Astrocyte of the spinal cord (primary cell): ENCODE results near the gene SERTAD2.

ENCODE experiments used
- DNase-seq: peaks from one replicate; pipeline ENCODE4 v3.0.0; 2011; ENCODE audit warnings: low read depth, low spot score
- H3K4me3 ChIP-seq: 2 replicates; pipeline ENCODE4 v1.5.1; 2011; ENCODE audit warnings: low read depth, mild to moderate bottlenecking, low read length, moderate library complexity
- in situ Hi-C: cut with HindIII; loops from 2 replicates; pipeline ENCODE4 v1.10.0; 2017; ENCODE audit warnings: low sequenced_read_pairs
- TF ChIP-seq, protein P1 (sequence below): IDR thresholded peaks from 2 replicates; pipeline ENCODE4 v1.5.1; 2012; ENCODE audit warnings: low read depth, mild to moderate bottlenecking, low read length, inconsistent platforms

Gene SERTAD2

DNA sequence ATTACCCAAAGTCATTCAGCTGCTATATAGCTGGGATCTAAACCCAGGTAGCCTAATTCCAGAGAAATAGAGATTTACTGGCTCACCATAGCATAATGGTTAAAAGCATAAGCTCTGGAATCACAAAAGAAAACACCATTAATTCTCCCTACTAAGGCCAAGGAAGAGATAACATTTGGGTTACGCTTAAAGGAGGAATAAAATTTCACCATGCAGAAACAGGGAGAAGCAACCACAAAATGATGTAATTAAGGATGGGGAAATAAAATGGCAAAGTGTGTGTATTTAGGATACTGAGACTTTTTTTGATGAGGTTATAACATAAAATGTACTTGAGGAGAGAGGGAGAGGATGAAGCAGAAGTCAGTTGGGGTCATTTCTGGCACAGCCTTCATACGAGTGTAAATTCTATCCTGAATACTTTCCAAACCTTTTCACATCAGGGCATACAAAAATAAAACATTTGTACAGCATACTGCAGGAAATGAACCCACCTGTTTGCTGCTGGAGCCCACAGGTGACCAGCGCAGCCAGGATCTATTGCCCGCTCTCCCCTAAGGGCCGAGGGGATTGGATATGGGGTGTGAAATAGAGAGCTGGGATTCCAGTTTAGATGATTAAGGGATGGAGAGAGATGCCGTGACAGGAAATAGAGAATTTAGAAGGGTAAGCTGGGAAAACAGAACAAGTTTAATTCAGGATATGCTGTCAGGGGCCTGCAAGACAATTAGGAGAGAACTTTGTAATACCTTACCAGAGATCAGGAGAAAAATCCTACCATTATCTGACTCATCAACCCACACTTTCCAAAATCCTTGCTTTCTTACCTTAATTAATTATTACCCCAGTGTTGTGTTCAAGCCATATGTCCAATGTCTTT, 43.8 kb upstream of the SERTAD2 start:
- TF ChIP-seq, protein P1, sequence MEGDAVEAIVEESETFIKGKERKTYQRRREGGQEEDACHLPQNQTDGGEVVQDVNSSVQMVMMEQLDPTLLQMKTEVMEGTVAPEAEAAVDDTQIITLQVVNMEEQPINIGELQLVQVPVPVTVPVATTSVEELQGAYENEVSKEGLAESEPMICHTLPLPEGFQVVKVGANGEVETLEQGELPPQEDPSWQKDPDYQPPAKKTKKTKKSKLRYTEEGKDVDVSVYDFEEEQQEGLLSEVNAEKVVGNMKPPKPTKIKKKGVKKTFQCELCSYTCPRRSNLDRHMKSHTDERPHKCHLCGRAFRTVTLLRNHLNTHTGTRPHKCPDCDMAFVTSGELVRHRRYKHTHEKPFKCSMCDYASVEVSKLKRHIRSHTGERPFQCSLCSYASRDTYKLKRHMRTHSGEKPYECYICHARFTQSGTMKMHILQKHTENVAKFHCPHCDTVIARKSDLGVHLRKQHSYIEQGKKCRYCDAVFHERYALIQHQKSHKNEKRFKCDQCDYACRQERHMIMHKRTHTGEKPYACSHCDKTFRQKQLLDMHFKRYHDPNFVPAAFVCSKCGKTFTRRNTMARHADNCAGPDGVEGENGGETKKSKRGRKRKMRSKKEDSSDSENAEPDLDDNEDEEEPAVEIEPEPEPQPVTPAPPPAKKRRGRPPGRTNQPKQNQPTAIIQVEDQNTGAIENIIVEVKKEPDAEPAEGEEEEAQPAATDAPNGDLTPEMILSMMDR: no peak
- no peak overlapping the region for H3K4me3 ChIP-seq
- in situ Hi-C loops: no loop called here
- DNase-seq: peak; percentile 45

DNA sequence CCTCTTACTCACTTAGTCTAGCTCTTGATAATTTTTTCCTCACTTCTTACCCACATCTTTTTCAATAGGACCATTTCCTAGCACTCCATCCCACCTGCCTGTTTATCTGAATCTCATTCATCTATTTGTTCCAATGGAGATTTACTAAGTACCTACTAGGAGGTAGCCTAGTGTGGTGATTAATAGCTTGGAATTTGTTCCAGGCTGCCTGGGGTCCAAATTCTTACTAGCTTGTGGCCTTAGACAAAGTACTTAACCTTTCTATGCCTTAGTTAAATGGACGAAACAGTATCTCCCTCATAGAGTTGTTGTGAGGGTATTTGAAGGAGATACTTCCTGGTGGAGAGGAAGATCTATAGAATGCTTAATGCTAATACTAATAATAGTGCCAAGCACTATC, 42.9 kb upstream of the SERTAD2 start:
- no peak for DNase-seq
- TF ChIP-seq, protein P1: no peak
- in situ Hi-C loops: no loop called here
- H3K4me3 ChIP-seq: no peak overlapping the region

DNA sequence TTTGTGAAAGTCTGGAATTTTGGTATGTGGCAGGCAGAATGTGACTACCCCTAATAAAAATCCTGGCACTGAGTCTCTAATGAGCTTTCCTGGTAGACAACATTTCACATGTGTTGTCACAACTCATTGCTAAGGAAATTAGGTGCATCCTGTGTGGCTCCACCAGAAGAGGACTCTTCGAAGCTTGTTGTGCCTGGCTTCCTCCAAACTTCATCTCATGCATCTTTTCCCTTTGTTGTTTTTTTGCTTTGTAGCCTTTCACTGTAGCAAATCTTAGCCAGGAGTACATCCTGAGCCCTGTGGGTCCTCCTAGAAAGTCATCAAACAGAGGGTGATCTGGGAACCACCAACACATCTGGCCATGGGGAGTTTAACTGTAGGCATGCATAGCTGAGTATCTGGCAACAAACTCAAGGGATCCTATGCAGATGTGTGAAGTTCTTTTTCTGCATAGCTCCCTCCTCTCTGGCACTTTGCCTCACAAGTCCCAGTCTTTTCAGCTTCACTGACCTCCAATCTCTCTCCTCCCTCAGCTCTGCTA, 42.1 kb upstream of the SERTAD2 start:
- in situ Hi-C loops: no loop called here
- H3K4me3 ChIP-seq: no peak overlapping the region
- peak; percentile 50 for DNase-seq
- TF ChIP-seq, protein P1: no peak

DNA sequence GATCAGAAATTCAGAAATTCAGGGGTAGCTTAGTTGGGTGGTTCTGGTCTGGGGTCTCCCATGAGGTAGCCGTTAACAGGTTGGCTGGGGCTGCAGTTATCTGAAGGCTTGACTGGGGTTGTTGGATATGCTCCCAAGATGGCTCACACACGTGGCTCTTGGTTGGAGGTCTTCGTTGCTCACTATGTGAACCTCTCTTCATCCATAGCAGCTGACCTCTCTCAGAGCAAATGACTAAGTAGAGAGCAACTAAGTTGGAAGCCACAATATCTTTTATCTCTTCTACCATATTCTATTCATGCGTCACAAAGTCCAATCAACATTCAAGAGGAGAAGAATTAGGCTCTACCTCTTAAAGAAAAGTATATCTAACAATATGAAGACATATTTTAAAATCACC, 38.7 kb upstream of the SERTAD2 start:
- no peak overlapping the region for H3K4me3 ChIP-seq
- TF ChIP-seq, protein P1: no peak
- in situ Hi-C loops: no loop called here
- peak; percentile 60 for DNase-seq

DNA sequence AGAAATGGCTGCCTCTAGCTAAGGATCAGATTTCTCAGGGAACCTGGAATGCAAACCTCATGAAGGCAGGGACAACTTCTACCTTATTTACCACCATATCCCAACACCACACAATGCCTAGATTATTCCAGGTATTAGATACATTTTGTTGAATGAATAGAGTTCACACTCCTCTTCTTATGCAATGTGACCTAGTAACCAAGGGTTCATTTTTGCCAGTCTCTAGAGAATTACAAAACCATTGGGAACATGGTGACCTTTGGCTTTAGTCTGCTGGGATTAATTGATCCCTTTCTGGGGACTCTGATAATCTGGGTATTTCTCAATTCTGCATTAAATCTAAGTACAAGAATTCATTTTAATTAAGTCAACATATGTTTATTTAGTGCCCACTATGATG, 35.2 kb upstream of the SERTAD2 start:
- in situ Hi-C loops: no loop called here
- no peak for DNase-seq
- TF ChIP-seq, protein P1: no peak
- no peak overlapping the region for H3K4me3 ChIP-seq

DNA sequence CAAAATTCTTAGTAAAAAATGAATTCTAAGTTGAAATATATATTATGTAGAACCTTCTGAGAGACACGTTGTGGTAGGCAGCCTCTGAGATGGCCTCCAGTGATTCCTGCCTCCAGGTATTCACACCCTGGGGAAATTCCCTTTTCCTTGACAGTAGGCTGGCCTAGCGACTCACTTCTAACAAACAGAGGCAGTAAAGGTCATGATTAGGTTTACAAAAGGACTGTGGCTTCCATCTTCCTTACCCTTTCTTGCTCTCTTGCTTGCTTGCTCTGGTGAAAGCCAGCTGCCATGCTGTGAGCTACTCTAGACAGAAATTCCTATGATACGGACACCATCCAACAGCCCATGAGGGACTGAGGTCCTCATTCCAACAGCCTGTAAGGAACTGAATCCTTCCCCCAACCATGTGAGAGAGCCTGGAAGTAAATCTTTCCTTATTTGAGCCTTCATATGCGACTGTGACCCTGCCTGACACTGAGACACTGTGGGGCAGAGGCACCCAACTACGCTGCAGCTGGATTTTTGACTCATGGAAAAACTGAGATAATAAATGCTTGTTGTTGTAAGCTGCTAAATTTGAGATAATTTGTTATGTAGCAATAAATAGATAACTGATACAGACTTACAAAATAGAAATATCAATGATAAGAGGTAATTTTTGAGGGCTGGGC, 32.7 kb upstream of the SERTAD2 start:
- DNase-seq: no peak
- TF ChIP-seq, protein P1: no peak
- H3K4me3 ChIP-seq: no peak overlapping the region
- in situ Hi-C loops: no loop called here
